LoVo (cell line): ENCODE measurements around the gene DNAJC30.

ENCODE experiments used
- DNase-seq: peaks from one replicate; pipeline ENCODE4 v3.0.0-alpha.2; 2016; ENCODE audit warnings: low spot score

Gene DNAJC30

GRCh38 chr7:73707045-73707631, 23.9 kb upstream of the DNAJC30 start:
- DNase-seq, result no peak

DNA sequence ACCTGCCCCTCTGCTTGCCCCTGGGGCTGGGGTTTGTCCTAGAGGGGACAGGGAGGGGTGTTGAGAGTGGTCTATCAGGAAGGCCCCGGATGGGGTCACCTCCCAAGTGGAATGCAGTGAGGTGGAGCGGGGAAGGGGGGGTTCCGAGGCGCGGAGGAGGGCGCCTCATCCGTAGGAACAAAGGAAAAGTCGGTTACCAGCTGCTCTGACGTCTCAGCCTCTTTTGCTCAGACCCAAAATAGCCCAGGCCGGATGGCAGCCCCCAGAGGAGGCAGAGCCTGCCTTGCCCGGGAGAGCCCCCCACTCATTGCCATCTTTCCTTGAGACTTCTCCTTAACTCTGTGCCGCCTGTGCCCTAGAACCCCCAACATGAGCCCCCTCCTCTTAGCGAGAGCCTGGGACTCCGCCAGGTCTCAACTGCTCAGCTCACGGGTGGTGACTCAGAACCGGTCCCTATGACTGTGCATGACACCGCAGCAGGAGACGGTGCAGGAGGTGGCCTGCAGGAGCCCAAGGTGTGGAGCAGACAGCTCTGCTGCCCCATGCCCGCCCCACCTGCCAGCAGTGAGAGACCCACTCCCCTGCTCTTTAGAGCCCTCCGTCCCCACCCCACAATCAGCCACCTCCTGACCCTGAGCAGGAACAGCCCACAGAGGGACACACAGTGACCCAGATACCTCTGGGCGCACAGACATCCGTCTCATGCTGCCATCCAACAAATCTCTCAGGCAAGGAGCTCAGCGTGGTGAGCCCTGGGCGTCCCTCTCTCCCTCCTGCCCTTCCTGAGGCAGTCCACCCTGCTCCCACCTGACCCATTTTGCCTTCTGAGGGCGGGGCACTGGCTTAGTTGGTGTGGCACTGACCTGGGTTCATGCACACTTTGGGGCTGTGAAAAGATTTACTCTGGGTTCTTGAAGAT, 23.1 kb upstream of the DNAJC30 start:
- DNase-seq, result no peak

DNA sequence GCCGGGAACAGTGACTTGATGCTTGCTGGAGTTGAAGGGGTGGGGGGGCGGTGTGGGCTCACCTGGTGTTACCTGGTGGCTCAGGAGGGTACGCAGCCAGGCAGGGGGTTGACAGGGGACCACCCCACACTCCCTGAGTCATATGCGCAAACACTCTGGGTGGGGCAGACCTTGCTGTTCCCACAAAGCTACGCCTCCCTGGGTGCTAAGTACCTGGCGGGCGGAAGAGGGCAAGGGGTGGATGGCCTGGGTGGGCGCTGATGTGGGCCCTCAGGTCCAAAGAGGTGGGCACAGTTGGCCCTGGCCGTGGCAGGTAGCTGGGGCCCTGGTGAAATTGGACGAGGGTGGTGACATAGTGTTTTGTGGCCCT, 22.3 kb upstream of the DNAJC30 start:
- DNase-seq, result no peak

DNA sequence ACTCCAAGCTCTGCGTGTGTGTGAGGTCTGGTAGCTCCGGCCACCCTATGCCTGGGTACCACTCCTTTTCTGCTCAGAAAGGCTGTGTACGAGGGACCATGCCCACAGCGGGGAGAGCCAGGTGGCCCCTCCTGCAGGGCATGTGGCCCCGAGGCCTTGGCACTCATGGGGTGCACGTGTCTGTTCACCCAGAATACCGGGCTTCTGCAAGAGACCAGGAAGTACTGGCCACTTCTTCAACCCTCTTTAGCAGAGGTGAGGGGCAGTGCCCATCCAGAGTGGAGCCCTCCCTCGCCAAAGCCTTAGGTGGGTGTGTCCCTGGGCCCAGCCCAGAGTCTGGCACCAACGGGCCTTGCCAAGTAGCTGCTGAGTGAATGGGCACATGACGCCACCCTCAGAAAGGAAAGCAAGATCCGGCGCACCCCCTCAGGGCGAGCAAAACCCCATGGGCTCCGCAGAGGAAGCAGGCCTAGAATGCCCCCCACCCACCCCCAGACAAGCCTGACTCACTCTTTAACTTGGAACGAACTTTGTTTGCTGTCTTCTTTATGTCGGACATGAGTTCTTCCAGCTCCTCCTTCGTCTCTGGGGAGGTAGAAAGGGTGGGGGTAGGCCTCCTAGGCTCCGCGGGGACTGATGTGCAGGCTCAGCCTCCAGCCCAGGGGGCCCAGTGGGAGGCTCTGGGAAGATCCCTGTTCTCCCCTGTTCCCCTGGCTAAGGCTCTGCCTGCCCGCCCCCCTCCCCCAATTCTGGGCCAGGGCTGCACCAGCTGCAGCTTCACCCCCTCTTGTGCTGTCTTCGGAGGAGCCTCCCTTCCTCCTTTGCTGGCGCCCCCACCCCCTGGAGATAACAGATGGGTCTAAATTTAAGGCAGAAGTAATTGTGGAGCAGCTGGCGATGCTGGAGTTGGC, 21.6 kb upstream of the DNAJC30 start:
- no peak for DNase-seq

GRCh38 chr7:73703757-73704639, 20.7 kb upstream of the DNAJC30 start:
- no peak for DNase-seq

GRCh38 chr7:73703225-73703624, 20.0 kb upstream of the DNAJC30 start:
- DNase-seq, result no peak

- DNase-seq, result no peak
These were observed 19.4 kb upstream of the DNAJC30 start for GRCh38 chr7:73702665-73703064.

GRCh38 chr7:73702226-73702625, 19.0 kb upstream of the DNAJC30 start:
- DNase-seq, result no peak

DNA sequence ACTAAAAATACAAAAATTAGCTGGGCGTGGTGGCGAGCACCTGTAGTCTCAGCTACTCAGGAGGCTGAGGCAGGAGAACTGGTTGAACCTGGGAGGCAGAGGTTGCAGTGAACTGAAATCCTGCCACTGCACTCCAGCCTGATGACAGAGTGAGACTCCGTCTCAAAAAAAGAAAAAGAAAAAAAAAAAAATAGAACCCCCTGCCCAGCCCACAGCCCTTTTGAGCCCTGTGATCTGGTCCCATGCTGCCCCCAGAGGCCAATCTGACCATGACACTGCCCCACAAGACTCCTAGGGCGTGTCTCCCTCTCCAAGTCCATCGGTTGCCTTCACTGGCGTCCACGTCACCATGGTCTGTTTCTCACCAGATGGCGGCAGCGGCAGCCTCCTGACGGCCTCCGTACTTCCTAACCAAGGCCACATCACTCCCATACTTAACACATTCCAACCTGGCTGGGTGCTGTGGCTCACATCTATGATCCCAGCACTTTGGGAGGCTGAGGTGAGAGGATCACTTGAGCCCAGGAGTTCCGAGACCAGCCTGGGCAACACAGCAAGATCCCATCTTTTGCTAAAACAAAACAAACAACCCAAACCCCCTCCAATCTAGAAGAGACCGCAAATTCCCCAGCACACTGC, 18.2 kb upstream of the DNAJC30 start:
- DNase-seq, result peak; percentile 37

- no peak for DNase-seq
These were observed 17.4 kb upstream of the DNAJC30 start for GRCh38 chr7:73700581-73701134.

DNA sequence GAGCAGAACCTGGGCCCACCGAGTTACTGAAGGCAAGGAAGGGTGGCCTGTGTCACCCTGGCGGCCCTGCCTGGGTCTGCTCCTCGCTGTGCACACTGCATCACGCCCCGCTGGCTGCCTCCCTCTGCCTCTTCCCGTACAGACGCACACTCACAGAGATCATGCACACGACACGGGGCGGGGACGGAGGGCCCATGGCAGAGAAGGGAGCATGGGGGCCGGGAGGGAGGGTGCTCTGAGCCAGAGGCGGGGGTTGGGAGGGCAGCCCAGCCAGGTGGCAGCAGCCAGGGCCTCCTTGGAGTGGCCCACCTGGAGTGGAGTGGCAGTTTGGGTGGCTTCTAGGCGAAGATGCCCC, 16.8 kb upstream of the DNAJC30 start:
- no peak for DNase-seq

- no peak for DNase-seq
These were observed 16.3 kb upstream of the DNAJC30 start for GRCh38 chr7:73699370-73700068.

DNA sequence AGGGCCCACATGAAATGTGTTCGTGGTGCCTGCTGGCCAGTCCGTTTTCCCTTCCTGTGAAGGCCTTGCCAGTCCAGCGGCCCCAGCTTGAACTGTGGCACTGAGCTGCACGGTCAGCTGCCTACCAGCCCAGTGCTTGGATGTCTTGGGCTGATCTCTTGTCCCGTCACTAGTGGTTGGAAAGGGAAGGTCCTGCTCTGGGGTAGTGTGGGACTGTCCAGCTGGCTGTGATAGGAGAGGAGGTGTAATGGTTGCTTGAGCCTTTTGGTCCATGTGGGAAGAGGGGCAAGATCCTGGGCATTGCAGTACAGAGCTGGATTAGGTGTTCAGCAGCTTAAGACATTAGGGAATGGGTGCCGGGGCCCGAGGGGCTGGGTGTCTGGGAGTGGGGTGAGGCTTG, 15.2 kb upstream of the DNAJC30 start:
- no peak for DNase-seq

- no peak for DNase-seq
These were observed 13.1 kb upstream of the DNAJC30 start for GRCh38 chr7:73696372-73696771.

- no peak for DNase-seq
These were observed 7.4 kb upstream of the DNAJC30 start for GRCh38 chr7:73690646-73691045.

DNA sequence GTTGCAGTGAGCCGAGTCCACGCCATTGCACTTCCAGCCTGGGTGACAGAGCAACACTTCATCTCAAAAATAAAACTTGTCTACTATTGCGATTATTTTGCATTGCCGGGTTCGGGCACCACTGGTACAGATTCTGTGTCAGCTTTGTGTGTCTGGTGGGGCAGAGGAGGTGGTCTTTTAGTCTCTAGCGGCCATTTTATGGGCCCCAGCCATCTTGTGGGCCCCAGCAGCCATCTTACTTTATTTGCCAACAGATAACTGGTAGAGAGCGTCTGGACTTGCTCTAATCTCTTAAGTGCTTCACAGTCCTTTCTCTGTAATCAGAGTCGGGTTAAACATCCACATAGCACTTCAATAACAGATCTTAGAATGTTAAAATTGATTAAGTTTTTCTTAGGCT, 5.0 kb upstream of the DNAJC30 start:
- DNase-seq, result no peak

GRCh38 chr7:73685311-73685710, 2.1 kb upstream of the DNAJC30 start:
- DNase-seq, result no peak

DNA sequence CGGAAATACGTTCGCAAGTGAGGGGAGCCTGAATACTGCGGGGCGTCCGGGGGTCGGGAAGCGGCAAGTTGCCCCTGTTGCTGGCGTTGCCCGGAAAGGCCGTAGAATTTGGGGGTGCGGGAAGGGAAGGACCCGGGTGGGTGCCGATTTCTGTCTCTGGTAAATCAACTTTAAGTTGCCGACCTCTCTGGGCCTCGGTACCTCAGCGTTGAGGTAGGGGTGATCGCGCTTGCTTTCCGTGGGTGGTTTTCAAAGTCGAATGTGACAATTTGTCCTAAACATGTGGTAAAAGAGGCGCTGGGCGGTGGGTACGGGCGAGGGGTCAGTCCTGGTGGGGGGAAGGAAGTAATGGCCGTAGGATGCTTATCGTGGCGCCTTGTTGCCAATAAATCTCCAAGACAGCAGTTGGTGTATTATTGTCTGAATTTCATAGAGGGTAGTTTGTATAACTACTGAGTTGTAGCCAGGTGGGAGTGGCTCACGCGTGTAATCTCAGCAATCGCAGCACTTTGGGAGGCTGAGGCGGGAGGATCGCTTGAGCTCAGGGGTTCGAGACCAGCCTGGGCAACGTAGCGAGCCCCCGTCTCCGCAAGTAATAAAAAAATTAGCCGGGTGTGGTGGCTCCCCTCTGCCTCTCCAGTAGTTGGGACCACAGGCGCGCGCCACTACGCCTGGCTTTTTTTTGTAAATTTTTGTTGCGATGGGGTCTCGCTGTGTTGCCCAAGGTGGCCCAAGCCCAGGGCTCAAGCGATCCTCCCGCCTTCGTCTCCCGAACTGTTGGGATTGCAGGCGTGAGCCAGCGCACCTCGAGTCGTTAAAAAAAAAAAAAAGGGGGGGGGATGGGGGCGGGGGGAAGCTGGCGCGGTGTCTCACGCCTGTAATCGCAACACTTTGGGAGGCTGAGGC, 788 bp upstream of the DNAJC30 start:
- no peak for DNase-seq

GRCh38 chr7:73682745-73683055, 553 bp downstream of the DNAJC30 start:
- no peak for DNase-seq
